HFFc6 (cell line): Measurements from ENCODE around the gene NCOR1. TPM values are rescaled to one million over a fixed set of nuclear protein-coding genes. Genes with fewer than 3 reads are reported as not detected.
"Not testable (repeated sequence)": the region's sequence is repeated elsewhere in the genome, so short reads cannot be mapped to it uniquely, and the experiment has no call there.

Experiments used
- DNase-seq: peaks from one replicate; pipeline ENCODE4 v3.0.0-alpha.2; 2018
- H3K27ac Mint-ChIP-seq: 2 replicates; pipeline ENCODE4 v1.8.0; 2020; ENCODE audit warnings: mild to moderate bottlenecking, mixed read lengths
- H3K27me3 Mint-ChIP-seq: 2 replicates; pipeline ENCODE4 v1.8.0; 2021; ENCODE audit warnings: mild to moderate bottlenecking, moderate library complexity, mixed read lengths; ENCODE audit not compliant: insufficient read depth
- H3K36me3 Mint-ChIP-seq: 2 replicates; pipeline ENCODE4 v1.8.0; 2021; ENCODE audit warnings: low read depth, mixed read lengths
- H3K4me1 Mint-ChIP-seq: 2 replicates; pipeline ENCODE4 v1.8.0; 2020; ENCODE audit warnings: low read depth, mixed read lengths
- H3K4me3 Mint-ChIP-seq: 2 replicates; pipeline ENCODE4 v1.8.0; 2020; ENCODE audit warnings: mild to moderate bottlenecking, moderate library complexity, mixed read lengths
- H3K9me3 Mint-ChIP-seq: 2 replicates; pipeline ENCODE4 v1.8.0; 2020; ENCODE audit warnings: mild to moderate bottlenecking, mixed read lengths
- CTCF ChIP-seq: fragments of 200-600 bp; sonication (generic); IDR thresholded peaks from 2 replicates; pipeline ENCODE4 v1.5.0; 2021; ENCODE audit warnings: antibody characterized with exemption, mild to moderate bottlenecking
- total RNA-seq, 6 experiments: library from RNA; stranded (reverse); fragmentation: NEBNext Ultra II Directional; extraction: Animal tissue kit (Norgen Biotek cat#: 25700); gene quantifications; 2 replicates in 1 of 6; 3 replicates in 5 of 6; pipeline ENCODE4 v1.2.3, GENCODE V29; 2021

Gene NCOR1
- total RNA-seq, 6 experiments from 2014 or later: 103 to 115 (median 111) TPM

GRCh38 chr17:16122697-16123434 is 92.5 kb downstream of the NCOR1 start:
- H3K36me3 Mint-ChIP-seq: peaks cover 36% of the 10 kb centered on the region
- peak overlapping the region; percentile 34 for H3K27ac Mint-ChIP-seq
- no peaks in the 10 kb centered on the region; the same call in 1 of the 2 replicates for H3K27me3 Mint-ChIP-seq
- no peak for DNase-seq
- no peak overlapping the region for H3K4me3 Mint-ChIP-seq
- peaks cover 28% of the 10 kb centered on the region for H3K4me1 Mint-ChIP-seq
- no peaks in the 10 kb centered on the region for H3K9me3 Mint-ChIP-seq
- no peak for TF ChIP-seq CTCF

- H3K9me3 Mint-ChIP-seq: 0 out of 2 replicates have a peak, but pooled peaks cover under 1% of the 10 kb centered on the region
- TF ChIP-seq CTCF: no peak
Observed at GRCh38 chr17:16121915-16122314, 93.4 kb downstream of the NCOR1 start.

GRCh38 chr17:16120937-16121336 is 94.4 kb downstream of the NCOR1 start:
- no peak overlapping the region for H3K4me3 Mint-ChIP-seq
- H3K36me3 Mint-ChIP-seq: peaks cover 49% of the 10 kb centered on the region

More at GRCh38 chr17:16121915-16122314, 93.4 kb downstream of the NCOR1 start:
- Mint-ChIP-seq H3K27ac (peak overlapping the region; percentile 47), H3K4me1 (peaks cover 28% of the 10 kb centered on the region), H3K27me3 (no peaks in the 10 kb centered on the region; the same call in 1 of the 2 replicates), H3K36me3 (peaks cover 42% of the 10 kb centered on the region), H3K4me3 (no peak overlapping the region)
- peak; percentile 12 for DNase-seq

GRCh38 chr17:16117149-16117548 is 98.2 kb downstream of the NCOR1 start:
- TF ChIP-seq CTCF: no peak
- peaks cover 30% of the 10 kb centered on the region for H3K9me3 Mint-ChIP-seq
- no peak overlapping the region for H3K27ac Mint-ChIP-seq
- no peak for DNase-seq
- peaks cover 59% of the 10 kb centered on the region for H3K36me3 Mint-ChIP-seq
- H3K4me1 Mint-ChIP-seq: peaks cover 4% of the 10 kb centered on the region
- H3K27me3 Mint-ChIP-seq: no peaks in the 10 kb centered on the region; the same call in 1 of the 2 replicates
- H3K4me3 Mint-ChIP-seq: no peak overlapping the region

More at GRCh38 chr17:16120937-16121336, 94.4 kb downstream of the NCOR1 start:
- H3K27ac Mint-ChIP-seq: no peak overlapping the region
- peaks cover 28% of the 10 kb centered on the region for H3K4me1 Mint-ChIP-seq
- no peak for TF ChIP-seq CTCF
- no peaks in the 10 kb centered on the region; the same call in 1 of the 2 replicates for H3K27me3 Mint-ChIP-seq
- peaks cover 10% of the 10 kb centered on the region for H3K9me3 Mint-ChIP-seq
- no peak for DNase-seq

- DNase-seq, H3K4me3 Mint-ChIP-seq, H3K27me3 Mint-ChIP-seq, H3K27ac Mint-ChIP-seq, H3K4me1 Mint-ChIP-seq: not testable (repeated sequence)
- peaks cover 61% of the 10 kb centered on the region for H3K36me3 Mint-ChIP-seq
- H3K9me3 Mint-ChIP-seq: peaks cover 30% of the 10 kb centered on the region
Observed at GRCh38 chr17:16115077-16115698, 100.1 kb downstream of the NCOR1 start.

- peaks cover 1% of the 10 kb centered on the region; the same call in 1 of the 2 replicates for H3K27me3 Mint-ChIP-seq
- peaks cover 28% of the 10 kb centered on the region for H3K36me3 Mint-ChIP-seq
- DNase-seq: no peak
- no peak for TF ChIP-seq CTCF
- no peak overlapping the region for H3K27ac Mint-ChIP-seq
- peaks cover 2% of the 10 kb centered on the region; the same call in 1 of the 2 replicates for H3K9me3 Mint-ChIP-seq
- no peak overlapping the region for H3K4me3 Mint-ChIP-seq
- H3K4me1 Mint-ChIP-seq: no peaks in the 10 kb centered on the region
Observed at GRCh38 chr17:16108871-16109270, 106.5 kb downstream of the NCOR1 start.
